ENCODE data around the gene SMIM8. TPM values are rescaled to one million over a fixed set of nuclear protein-coding genes. Genes with fewer than 3 reads are reported as not detected.
"Not testable (repeated sequence)": the region's sequence is repeated elsewhere in the genome, so short reads cannot be mapped to it uniquely, and the experiment has no call there.

SMIM8 gene
- total RNA-seq, 1 experiment from 2014 or later: 5.0 TPM

GRCh38 chr6:87319271-87319987 is 3.0 kb upstream of the SMIM8 start:
- Histone ChIP-seq H3K4me2 (ENCODE audit: low read length) (no peak overlapping the region), H4K20me1 (ENCODE audit: low read length) (no peaks in the 10 kb centered on the region), H3K27ac (ENCODE audit: low read length) (no peak overlapping the region), H3K79me2 (ENCODE audit: low read length) (peaks cover 5% of the 10 kb centered on the region; the same call in 1 of the 2 replicates), H3K27me3 (ENCODE audit: low read length) (peaks cover 3% of the 10 kb centered on the region; the same call in 1 of the 2 replicates), H3K4me1 (ENCODE audit: insufficient read depth, low read length) (no peaks in the 10 kb centered on the region; the same call in 1 of the 2 replicates), H3K4me3 (ENCODE audit: low read length) (no peak overlapping the region), H3K36me3 (ENCODE audit: low read depth, low read length) (no peaks in the 10 kb centered on the region), H3K9ac (ENCODE audit: low read length) (no peak overlapping the region), H3F3A (ENCODE audit: low read length, unreplicated experiment) (no peaks in the 10 kb centered on the region), H3K9me3 (ENCODE audit: low read length) (no peaks in the 10 kb centered on the region), H2AFZ (ENCODE audit: low read length) (no peak overlapping the region), H3K9me2 (replicated peaks; ENCODE audit: low read length) (no peaks in the 10 kb centered on the region)
- no peak for ATAC-seq
- no peak for TF ChIP-seq CTCF (conservative IDR thresholded peaks at IDR 0.05; ENCODE audit: low read depth, low read length)
- TF ChIP-seq EZH2phosphoT487 (IDR thresholded peaks at IDR 0.05; ENCODE audit: borderline replicate concordance, low read length): no peak
- TF ChIP-seq EZH2 (IDR thresholded peaks at IDR 0.05; ENCODE audit: low read length, unreplicated experiment): no peak
- DNase-seq: no peak
- BruUV-seq (replicated peaks): no TSS peak
- ChIA-PET CTCF (no interaction called here), POLR2A (ENCODE audit: unreplicated experiment) (no interaction called here)
- intact Hi-C loops (cut with micrococcal nuclease): no loop called here

GRCh38 chr6:87323880-87324279 is 1.5 kb downstream of the SMIM8 start:
- POLR2A ChIA-PET (ENCODE audit: unreplicated experiment); ATAC-seq; intact Hi-C loops (cut with micrococcal nuclease); BruUV-seq (replicated peaks); H3K9ac ChIP-seq (ENCODE audit: low read length); DNase-seq; H3K4me3 ChIP-seq (ENCODE audit: low read length); H3K36me3 ChIP-seq (ENCODE audit: low read depth, low read length); H3F3A ChIP-seq (ENCODE audit: low read length, unreplicated experiment); H3K9me2 ChIP-seq (replicated peaks; ENCODE audit: low read length); H3K27me3 ChIP-seq (ENCODE audit: low read length); CTCF ChIA-PET; H3K27ac ChIP-seq (ENCODE audit: low read length); H3K4me2 ChIP-seq (ENCODE audit: low read length); H3K9me3 ChIP-seq (ENCODE audit: low read length); H3K79me2 ChIP-seq (ENCODE audit: low read length); H2AFZ ChIP-seq (ENCODE audit: low read length); H3K4me1 ChIP-seq (ENCODE audit: insufficient read depth, low read length); H4K20me1 ChIP-seq (ENCODE audit: low read length): not testable (repeated sequence)

- ATAC-seq (no peak), DNase-seq (no peak)
- no TSS peak for BruUV-seq (replicated peaks)
- intact Hi-C loops (cut with micrococcal nuclease): no loop called here
- Histone ChIP-seq H3K27ac (ENCODE audit: low read length) (no peak overlapping the region), H3K4me2 (ENCODE audit: low read length) (no peak overlapping the region), H3F3A (ENCODE audit: low read length, unreplicated experiment) (no peaks in the 10 kb centered on the region), H2AFZ (ENCODE audit: low read length) (no peak overlapping the region), H3K9me3 (ENCODE audit: low read length) (no peaks in the 10 kb centered on the region), H4K20me1 (ENCODE audit: low read length) (no peaks in the 10 kb centered on the region), H3K9me2 (replicated peaks; ENCODE audit: low read length) (no peaks in the 10 kb centered on the region), H3K79me2 (ENCODE audit: low read length) (no peaks in the 10 kb centered on the region), H3K4me3 (ENCODE audit: low read length) (no peak overlapping the region), H3K36me3 (ENCODE audit: low read depth, low read length) (no peaks in the 10 kb centered on the region), H3K4me1 (ENCODE audit: insufficient read depth, low read length) (no peaks in the 10 kb centered on the region), H3K9ac (ENCODE audit: low read length) (no peak overlapping the region), H3K27me3 (ENCODE audit: low read length) (no peaks in the 10 kb centered on the region)
- ChIA-PET CTCF (no interaction called here), POLR2A (ENCODE audit: unreplicated experiment) (no interaction called here)
- no peak for TF ChIP-seq EZH2 (IDR thresholded peaks at IDR 0.05; ENCODE audit: low read length, unreplicated experiment)
- no peak for TF ChIP-seq EZH2phosphoT487 (IDR thresholded peaks at IDR 0.05; ENCODE audit: borderline replicate concordance, low read length)
- no peak for TF ChIP-seq CTCF (conservative IDR thresholded peaks at IDR 0.05; ENCODE audit: low read depth, low read length)
Measured at GRCh38 chr6:87330961-87331360, 8.6 kb downstream of the SMIM8 start.
